ENCODE data around the gene E2F1.

DNA sequence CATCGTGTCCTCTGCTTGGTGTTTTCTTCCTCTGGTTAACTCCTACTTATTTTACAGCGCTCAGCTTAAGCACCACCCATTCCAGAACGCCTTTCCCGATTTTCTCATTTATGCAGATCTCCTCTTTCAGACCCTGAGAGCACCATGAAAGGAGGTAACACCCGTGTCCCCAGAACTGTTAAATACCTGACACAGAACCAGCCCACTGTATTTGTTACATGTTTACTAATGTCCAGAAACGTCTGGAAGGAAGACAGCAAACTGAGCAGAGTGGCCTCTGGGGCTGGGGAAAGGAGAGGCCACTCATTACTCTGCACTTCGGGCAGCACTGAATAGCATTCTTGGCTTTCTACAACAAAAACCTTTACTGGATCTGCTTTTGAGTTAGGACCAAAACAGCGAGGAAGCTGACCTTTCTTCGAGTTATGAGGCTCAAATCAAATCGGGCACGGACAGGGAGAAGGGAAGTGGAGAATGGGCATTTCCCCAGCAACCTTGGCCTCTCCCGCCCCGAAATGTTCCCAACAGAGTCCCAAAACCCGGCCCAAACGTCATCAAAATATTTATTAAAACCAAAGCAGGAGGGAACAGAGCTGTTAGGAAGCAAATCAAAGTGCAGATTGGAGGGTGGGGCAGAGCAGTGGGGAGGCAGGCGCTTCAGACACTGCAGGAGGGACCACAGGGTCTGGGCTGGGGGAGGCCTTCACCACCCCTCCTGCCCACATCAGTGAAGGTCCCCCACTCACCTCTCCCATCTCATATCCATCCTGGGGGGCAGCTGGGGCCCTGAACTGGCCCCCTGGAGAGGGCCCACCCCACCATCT, 10.8 kb downstream of the E2F1 start:
- TF ChIP-seq, protein P1, sequence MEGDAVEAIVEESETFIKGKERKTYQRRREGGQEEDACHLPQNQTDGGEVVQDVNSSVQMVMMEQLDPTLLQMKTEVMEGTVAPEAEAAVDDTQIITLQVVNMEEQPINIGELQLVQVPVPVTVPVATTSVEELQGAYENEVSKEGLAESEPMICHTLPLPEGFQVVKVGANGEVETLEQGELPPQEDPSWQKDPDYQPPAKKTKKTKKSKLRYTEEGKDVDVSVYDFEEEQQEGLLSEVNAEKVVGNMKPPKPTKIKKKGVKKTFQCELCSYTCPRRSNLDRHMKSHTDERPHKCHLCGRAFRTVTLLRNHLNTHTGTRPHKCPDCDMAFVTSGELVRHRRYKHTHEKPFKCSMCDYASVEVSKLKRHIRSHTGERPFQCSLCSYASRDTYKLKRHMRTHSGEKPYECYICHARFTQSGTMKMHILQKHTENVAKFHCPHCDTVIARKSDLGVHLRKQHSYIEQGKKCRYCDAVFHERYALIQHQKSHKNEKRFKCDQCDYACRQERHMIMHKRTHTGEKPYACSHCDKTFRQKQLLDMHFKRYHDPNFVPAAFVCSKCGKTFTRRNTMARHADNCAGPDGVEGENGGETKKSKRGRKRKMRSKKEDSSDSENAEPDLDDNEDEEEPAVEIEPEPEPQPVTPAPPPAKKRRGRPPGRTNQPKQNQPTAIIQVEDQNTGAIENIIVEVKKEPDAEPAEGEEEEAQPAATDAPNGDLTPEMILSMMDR (IDR thresholded peaks at IDR 0.05) = no peak
- no peak for TF ChIP-seq POLR2A (IDR thresholded peaks at IDR 0.05)
- TF ChIP-seq POLR2AphosphoS5 (IDR thresholded peaks at IDR 0.05) = peak in 3 of 4 donors; percentile 34 to 49 (median 38)
- no peak for TF ChIP-seq EP300 (IDR thresholded peaks at IDR 0.05)
